Adrenal gland (tissue), 5 donors: ENCODE results near the gene CFAP97D2.

ENCODE experiments used
- CTCF ChIP-seq, 6 experiments: fragments of 450-650 bp in 4 of 6; fragments of 200-600 bp in 2 of 6; sonication (generic) in 1 of 6; IDR thresholded peaks; 1 replicate in 5 of 6; 2 replicates in 1 of 6; pipeline versions ENCODE4 v1.5.1 to v1.8.0; 2016 to 2021; ENCODE audit warnings: antibody characterized with exemption in 6 of 6, mild to moderate bottlenecking in 2 of 6, moderate library complexity in 1 of 6
- POLR2A ChIP-seq, 2 donors: fragments of 450-650 bp; IDR thresholded peaks; one replicate each; pipeline ENCODE4 v1.6.1; 2017; ENCODE audit warnings: antibody characterized with exemption in 2 of 2, mild to moderate bottlenecking in 2 of 2, moderate library complexity in 1 of 2
- donor health status: DM: no; HTN: no; CAD: no.

- TF ChIP-seq CTCF (IDR thresholded peaks at IDR 0.05) (no peak), POLR2A (IDR thresholded peaks at IDR 0.05) (no peak)
Observed at GRCh38 chr13:114153485-114154080, 25.5 kb upstream of the CFAP97D2 start.
